HEK293 (cell line): ENCODE data around the gene ST8SIA5.

ENCODE experiments used
- CTCF ChIA-PET: fragments of 350-600 bp; formaldehyde crosslinking; extraction: SDS; loops from one replicate; lab custom pipeline; 2021; ENCODE audit warnings: antibody characterized with exemption; lab: Yijun Ruan, JAX
- POLR2A ChIA-PET: fragments of 300-600 bp; formaldehyde crosslinking; extraction: SDS; loops from one replicate; lab custom pipeline; 2020; ENCODE audit warnings: antibody characterized with exemption, inconsistent platforms; lab: Yijun Ruan, JAX
- H3K27ac ChIP-seq: fragments of 200-500 bp; sonication (Bioruptor generic); 2 replicates; pipeline ENCODE4 v1.5.1; 2014; ENCODE audit warnings: low read depth, low read length, control low read depth, inconsistent platforms; ENCODE audit errors: extremely low read depth
- H3K36me3 ChIP-seq, 2 experiments: fragments of 200-500 bp in 1 of 2; sonication (Bioruptor generic) in 1 of 2; 1 replicate in 1 of 2; 2 replicates in 1 of 2; pipeline ENCODE4 v1.5.1; 2014 to 2017; ENCODE audit warnings: inconsistent platforms in 2 of 2, low read length in 2 of 2; ENCODE audit not compliant: control insufficient read depth in 2 of 2, insufficient read depth in 1 of 2
- H3K4me1 ChIP-seq: fragments of 200-500 bp; sonication (Bioruptor generic); 2 replicates; pipeline ENCODE4 v1.5.1; 2014; ENCODE audit warnings: mild to moderate bottlenecking, low read length, inconsistent platforms; ENCODE audit not compliant: control insufficient read depth, insufficient read depth
- H3K4me3 ChIP-seq: 2 replicates; pipeline ENCODE4 v1.5.1; 2011; ENCODE audit warnings: low read depth, mild to moderate bottlenecking, control low read depth, low read length, moderate library complexity
- H3K9me3 ChIP-seq: fragments of 200-500 bp; sonication (Bioruptor generic); 2 replicates; pipeline ENCODE4 v1.5.1; 2014; ENCODE audit warnings: low read depth, low read length, inconsistent platforms; ENCODE audit not compliant: control insufficient read depth, insufficient read depth
- FEZF1 ChIP-seq: fragments of 450-650 bp; formaldehyde crosslinking; IDR thresholded peaks from 2 replicates; pipeline ENCODE4 v1.5.1; 2016; ENCODE audit warnings: missing biosample characterization, missing genetic modification characterization
- GLI2 ChIP-seq: fragments of 450-650 bp; formaldehyde crosslinking; IDR thresholded peaks from 2 replicates; pipeline ENCODE4; 2017; ENCODE audit warnings: missing biosample characterization, missing genetic modification characterization, low read depth, borderline replicate concordance
- INSM2 ChIP-seq: fragments of 450-650 bp; formaldehyde crosslinking; IDR thresholded peaks from 2 replicates; pipeline ENCODE4 v1.5.1; 2016; ENCODE audit warnings: missing biosample characterization, missing genetic modification characterization
- KLF9 ChIP-seq: fragments of 450-650 bp; formaldehyde crosslinking; IDR thresholded peaks from 2 replicates; pipeline ENCODE4 v1.5.1; 2016; ENCODE audit warnings: missing biosample characterization, missing genetic modification characterization, low read depth
- MEIS1 ChIP-seq: sonication (generic); formaldehyde crosslinking; IDR thresholded peaks from 2 replicates; pipeline ENCODE4 v1.8.1; 2022; ENCODE audit warnings: missing genetic modification reagents, mild to moderate bottlenecking, borderline replicate concordance
- REPIN1 ChIP-seq: fragments of 450-650 bp; formaldehyde crosslinking; IDR thresholded peaks from 2 replicates; pipeline ENCODE4 v1.5.1; 2017; ENCODE audit warnings: missing biosample characterization, missing genetic modification characterization, low read depth
- TRIM28 ChIP-seq: IDR thresholded peaks from 2 replicates; pipeline ENCODE4 v1.6.1; 2011; ENCODE audit warnings: low read length, control low read depth, borderline replicate concordance
- ZBTB44 ChIP-seq: fragments of 450-650 bp; IDR thresholded peaks from 2 replicates; pipeline ENCODE4 v1.5.1; 2018; ENCODE audit warnings: missing biosample characterization, mild to moderate bottlenecking, missing genetic modification characterization
- ZBTB7A ChIP-seq: fragments of 450-650 bp; formaldehyde crosslinking; IDR thresholded peaks from 2 replicates; pipeline ENCODE4 v1.5.1; 2016; ENCODE audit warnings: low read depth, missing biosample characterization, missing genetic modification characterization
- ZFP41 ChIP-seq: fragments of 450-650 bp; formaldehyde crosslinking; IDR thresholded peaks from 2 replicates; pipeline ENCODE4 v1.5.1; 2016; ENCODE audit warnings: missing biosample characterization, missing genetic modification characterization, borderline replicate concordance
- ZNF133 ChIP-seq: fragments of 450-650 bp; formaldehyde crosslinking; IDR thresholded peaks from 2 replicates; pipeline ENCODE4 v1.5.1; 2016; ENCODE audit warnings: missing biosample characterization, missing genetic modification characterization
- ZNF223 ChIP-seq: fragments of 450-650 bp; formaldehyde crosslinking; IDR thresholded peaks from 2 replicates; pipeline ENCODE4 v1.5.1; 2016; ENCODE audit warnings: missing biosample characterization, missing genetic modification characterization
- ZNF239 ChIP-seq: fragments of 450-650 bp; formaldehyde crosslinking; IDR thresholded peaks from 2 replicates; pipeline ENCODE4 v1.5.1; 2016; ENCODE audit warnings: missing biosample characterization, missing genetic modification characterization
- ZNF24 ChIP-seq: fragments of 450-650 bp; formaldehyde crosslinking; IDR thresholded peaks from 2 replicates; pipeline ENCODE4 v1.5.1; 2016; ENCODE audit warnings: missing biosample characterization, missing genetic modification characterization
- ZNF350 ChIP-seq: fragments of 450-650 bp; formaldehyde crosslinking; IDR thresholded peaks from 2 replicates; pipeline ENCODE4 v1.5.0; 2017; ENCODE audit warnings: missing biosample characterization, mild to moderate bottlenecking, missing genetic modification characterization
- ZNF366 ChIP-seq: fragments of 450-650 bp; formaldehyde crosslinking; conservative IDR thresholded peaks from 2 replicates; pipeline ENCODE4 v1.5.1; 2016; ENCODE audit warnings: missing biosample characterization, missing genetic modification characterization
- ZNF513 ChIP-seq: fragments of 450-650 bp; IDR thresholded peaks from 2 replicates; pipeline ENCODE4 v1.5.1; 2018; ENCODE audit warnings: missing biosample characterization, missing genetic modification characterization
- ZNF561 ChIP-seq: fragments of 450-650 bp; IDR thresholded peaks from 2 replicates; pipeline ENCODE4 v1.5.1; 2018; ENCODE audit warnings: missing biosample characterization, missing genetic modification characterization, borderline replicate concordance
- ZNF600 ChIP-seq: fragments of 450-650 bp; formaldehyde crosslinking; IDR thresholded peaks from 2 replicates; pipeline ENCODE4 v1.5.1; 2016; ENCODE audit warnings: missing biosample characterization, missing genetic modification characterization
- ZNF610 ChIP-seq: fragments of 450-650 bp; formaldehyde crosslinking; IDR thresholded peaks from 2 replicates; pipeline ENCODE4 v1.5.1; 2016; ENCODE audit warnings: missing biosample characterization, missing genetic modification characterization, borderline replicate concordance
- ZNF629 ChIP-seq: fragments of 450-650 bp; formaldehyde crosslinking; IDR thresholded peaks from 2 replicates; pipeline ENCODE4 v1.5.1; 2017; ENCODE audit warnings: missing biosample characterization, missing genetic modification characterization
- ZNF747 ChIP-seq: fragments of 450-650 bp; formaldehyde crosslinking; IDR thresholded peaks from 2 replicates; pipeline ENCODE4 v1.5.1; 2016; ENCODE audit warnings: missing biosample characterization, missing genetic modification characterization
- ZNF768 ChIP-seq: fragments of 450-650 bp; formaldehyde crosslinking; IDR thresholded peaks from 2 replicates; pipeline ENCODE4 v1.5.1; 2018; ENCODE audit warnings: missing biosample characterization, mild to moderate bottlenecking, missing genetic modification characterization
- ZSCAN23 ChIP-seq: fragments of 450-650 bp; formaldehyde crosslinking; IDR thresholded peaks from 2 replicates; pipeline ENCODE4 v1.5.1; 2016; ENCODE audit warnings: missing biosample characterization, missing genetic modification characterization
- TF ChIP-seq, protein P1 (sequence below): fragments of 450-650 bp; formaldehyde crosslinking; IDR thresholded peaks from 2 replicates; pipeline ENCODE4 v1.5.1; 2017; ENCODE audit warnings: missing biosample characterization, missing genetic modification characterization
- TF ChIP-seq, protein P2 (sequence below): fragments of 450-650 bp; formaldehyde crosslinking; IDR thresholded peaks from 2 replicates; pipeline ENCODE4 v1.5.1; 2016; ENCODE audit warnings: missing biosample characterization, missing genetic modification characterization
- TF ChIP-seq, protein P3 (sequence below): fragments of 450-650 bp; formaldehyde crosslinking; IDR thresholded peaks from 2 replicates; pipeline ENCODE4 v1.5.1; 2016; ENCODE audit warnings: missing biosample characterization, missing genetic modification characterization

The ST8SIA5 gene

GRCh38 chr18:46787674-46788073 is 30.8 kb upstream of the ST8SIA5 start (continued):
- TF ChIP-seq INSM2 (tag by site-specific recombination) (no peak), ZNF24 (tag by site-specific recombination) (no peak), MEIS1 (no peak), TRIM28 (no peak), ZNF629 (tag by site-specific recombination) (no peak), GLI2 (tag by site-specific recombination) (no peak), ZNF133 (tag by site-specific recombination) (no peak), ZNF223 (tag by site-specific recombination) (no peak), KLF9 (tag by site-specific recombination) (no peak)
- TF ChIP-seq, protein P1, sequence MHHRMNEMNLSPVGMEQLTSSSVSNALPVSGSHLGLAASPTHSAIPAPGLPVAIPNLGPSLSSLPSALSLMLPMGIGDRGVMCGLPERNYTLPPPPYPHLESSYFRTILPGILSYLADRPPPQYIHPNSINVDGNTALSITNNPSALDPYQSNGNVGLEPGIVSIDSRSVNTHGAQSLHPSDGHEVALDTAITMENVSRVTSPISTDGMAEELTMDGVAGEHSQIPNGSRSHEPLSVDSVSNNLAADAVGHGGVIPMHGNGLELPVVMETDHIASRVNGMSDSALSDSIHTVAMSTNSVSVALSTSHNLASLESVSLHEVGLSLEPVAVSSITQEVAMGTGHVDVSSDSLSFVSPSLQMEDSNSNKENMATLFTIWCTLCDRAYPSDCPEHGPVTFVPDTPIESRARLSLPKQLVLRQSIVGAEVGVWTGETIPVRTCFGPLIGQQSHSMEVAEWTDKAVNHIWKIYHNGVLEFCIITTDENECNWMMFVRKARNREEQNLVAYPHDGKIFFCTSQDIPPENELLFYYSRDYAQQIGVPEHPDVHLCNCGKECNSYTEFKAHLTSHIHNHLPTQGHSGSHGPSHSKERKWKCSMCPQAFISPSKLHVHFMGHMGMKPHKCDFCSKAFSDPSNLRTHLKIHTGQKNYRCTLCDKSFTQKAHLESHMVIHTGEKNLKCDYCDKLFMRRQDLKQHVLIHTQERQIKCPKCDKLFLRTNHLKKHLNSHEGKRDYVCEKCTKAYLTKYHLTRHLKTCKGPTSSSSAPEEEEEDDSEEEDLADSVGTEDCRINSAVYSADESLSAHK (tag by site-specific recombination) = no peak
- TF ChIP-seq, protein P2, sequence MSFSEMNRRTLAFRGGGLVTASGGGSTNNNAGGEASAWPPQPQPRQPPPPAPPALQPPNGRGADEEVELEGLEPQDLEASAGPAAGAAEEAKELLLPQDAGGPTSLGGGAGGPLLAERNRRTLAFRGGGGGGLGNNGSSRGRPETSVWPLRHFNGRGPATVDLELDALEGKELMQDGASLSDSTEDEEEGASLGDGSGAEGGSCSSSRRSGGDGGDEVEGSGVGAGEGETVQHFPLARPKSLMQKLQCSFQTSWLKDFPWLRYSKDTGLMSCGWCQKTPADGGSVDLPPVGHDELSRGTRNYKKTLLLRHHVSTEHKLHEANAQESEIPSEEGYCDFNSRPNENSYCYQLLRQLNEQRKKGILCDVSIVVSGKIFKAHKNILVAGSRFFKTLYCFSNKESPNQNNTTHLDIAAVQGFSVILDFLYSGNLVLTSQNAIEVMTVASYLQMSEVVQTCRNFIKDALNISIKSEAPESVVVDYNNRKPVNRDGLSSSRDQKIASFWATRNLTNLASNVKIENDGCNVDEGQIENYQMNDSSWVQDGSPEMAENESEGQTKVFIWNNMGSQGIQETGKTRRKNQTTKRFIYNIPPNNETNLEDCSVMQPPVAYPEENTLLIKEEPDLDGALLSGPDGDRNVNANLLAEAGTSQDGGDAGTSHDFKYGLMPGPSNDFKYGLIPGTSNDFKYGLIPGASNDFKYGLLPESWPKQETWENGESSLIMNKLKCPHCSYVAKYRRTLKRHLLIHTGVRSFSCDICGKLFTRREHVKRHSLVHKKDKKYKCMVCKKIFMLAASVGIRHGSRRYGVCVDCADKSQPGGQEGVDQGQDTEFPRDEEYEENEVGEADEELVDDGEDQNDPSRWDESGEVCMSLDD (tag by site-specific recombination) = no peak
- TF ChIP-seq, all 188 proteins: peak for 0

DNA sequence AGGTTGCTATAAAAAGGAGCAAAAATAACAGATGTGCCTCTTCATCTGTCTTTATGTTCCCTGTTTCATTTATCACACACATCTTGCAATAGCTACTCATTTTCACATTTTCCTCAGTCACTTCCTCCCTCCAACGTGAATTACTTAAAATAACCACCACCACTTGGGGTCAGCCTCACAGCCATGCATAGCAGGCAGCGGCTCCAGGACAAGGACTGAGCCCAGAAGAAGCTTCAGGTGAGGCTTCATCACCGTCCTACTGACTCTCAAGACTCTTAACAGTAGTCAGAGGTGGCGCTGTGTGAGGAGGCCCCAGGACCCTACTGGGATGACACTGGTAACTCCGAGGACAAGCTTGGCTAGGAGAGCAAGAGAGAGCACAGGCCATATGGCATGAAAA is 15.5 kb upstream of the ST8SIA5 start:
- CTCF ChIA-PET = interaction anchor here (0.7 to 2.2 kb wide), 3 partner anchors 15 to 81 kb away, joined by 3 to 5 read pairs (median 3); no protein-coding TSS in a partner anchor
- Histone ChIP-seq H3K9me3 (no peaks in the 10 kb centered on the region), H3K4me3 (no peak overlapping the region), H3K27ac (no peak overlapping the region), H3K36me3 (no peaks in the 10 kb centered on the region), H3K4me1 (no peaks in the 10 kb centered on the region)
- POLR2A ChIA-PET = no interaction called here
- TF ChIP-seq ZNF768 (tag by site-specific recombination) (no peak), ZNF561 (tag by site-specific recombination) (no peak), ZNF239 (tag by site-specific recombination) (no peak), ZFP41 (tag by site-specific recombination) (no peak), ZSCAN23 (no peak), ZNF747 (no peak), REPIN1 (tag by site-specific recombination) (no peak), ZNF610 (tag by site-specific recombination) (no peak), FEZF1 (tag by site-specific recombination) (no peak), GLI2 (tag by site-specific recombination) (no peak), ZBTB7A (tag by site-specific recombination) (no peak), ZNF350 (tag by site-specific recombination) (no peak), ZBTB44 (tag by site-specific recombination) (no peak), ZNF366 (tag by site-specific recombination) (no peak), ZNF600 (tag by site-specific recombination) (no peak), ZNF513 (no peak)
- TF ChIP-seq, protein P3, sequence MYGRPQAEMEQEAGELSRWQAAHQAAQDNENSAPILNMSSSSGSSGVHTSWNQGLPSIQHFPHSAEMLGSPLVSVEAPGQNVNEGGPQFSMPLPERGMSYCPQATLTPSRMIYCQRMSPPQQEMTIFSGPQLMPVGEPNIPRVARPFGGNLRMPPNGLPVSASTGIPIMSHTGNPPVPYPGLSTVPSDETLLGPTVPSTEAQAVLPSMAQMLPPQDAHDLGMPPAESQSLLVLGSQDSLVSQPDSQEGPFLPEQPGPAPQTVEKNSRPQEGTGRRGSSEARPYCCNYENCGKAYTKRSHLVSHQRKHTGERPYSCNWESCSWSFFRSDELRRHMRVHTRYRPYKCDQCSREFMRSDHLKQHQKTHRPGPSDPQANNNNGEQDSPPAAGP = no peak
